ENCODE data around the gene RAB10. TPM values are rescaled to one million over a fixed set of nuclear protein-coding genes. Genes with fewer than 3 reads are reported as not detected.

Gene RAB10
- total and polyA plus RNA-seq, 2 experiments from 2014 or later = 100 to 122 TPM

DNA sequence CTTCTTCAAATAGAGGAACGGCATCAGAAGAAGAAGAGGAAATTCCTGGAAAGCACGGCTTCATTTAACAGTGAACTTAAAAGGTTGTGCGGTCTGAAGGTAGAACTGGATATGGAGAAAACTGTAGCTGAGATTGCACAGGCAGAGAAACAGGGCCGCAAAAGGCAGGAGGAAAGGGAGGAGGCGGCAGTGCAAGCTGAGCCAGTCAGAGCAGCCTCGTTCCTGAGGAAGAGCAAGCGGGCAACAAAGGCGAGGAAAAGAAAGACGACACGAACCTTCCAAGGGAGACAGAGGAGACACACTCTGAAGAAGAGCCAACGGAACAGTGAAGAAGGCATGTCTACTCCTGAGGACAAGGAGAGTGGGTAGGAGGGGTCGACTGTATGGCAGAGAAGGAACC is 116.4 kb downstream of the RAB10 start:
- Histone ChIP-seq H3K4me1 (ENCODE audit: insufficient read depth) (no peaks in the 10 kb centered on the region), H4K20me1 (ENCODE audit: insufficient read depth, poor library complexity, severe bottlenecking) (no peaks in the 10 kb centered on the region), H3K27me3 (no peaks in the 10 kb centered on the region), H3K79me2 (no peaks in the 10 kb centered on the region), H2AFZ (no peak overlapping the region), H3K9me3 (ENCODE audit: low read depth) (peaks cover 6% of the 10 kb centered on the region), H3K4me3 (no peak overlapping the region), H3K27ac (no peak overlapping the region), H3K4me2 (no peak overlapping the region), H3K9me2 (replicated peaks; ENCODE audit: insufficient read depth) (no peaks in the 10 kb centered on the region), H3K36me3 (replicated peaks; ENCODE audit: insufficient read depth, low read depth) (no peaks in the 10 kb centered on the region)
- TF ChIP-seq, protein P1, sequence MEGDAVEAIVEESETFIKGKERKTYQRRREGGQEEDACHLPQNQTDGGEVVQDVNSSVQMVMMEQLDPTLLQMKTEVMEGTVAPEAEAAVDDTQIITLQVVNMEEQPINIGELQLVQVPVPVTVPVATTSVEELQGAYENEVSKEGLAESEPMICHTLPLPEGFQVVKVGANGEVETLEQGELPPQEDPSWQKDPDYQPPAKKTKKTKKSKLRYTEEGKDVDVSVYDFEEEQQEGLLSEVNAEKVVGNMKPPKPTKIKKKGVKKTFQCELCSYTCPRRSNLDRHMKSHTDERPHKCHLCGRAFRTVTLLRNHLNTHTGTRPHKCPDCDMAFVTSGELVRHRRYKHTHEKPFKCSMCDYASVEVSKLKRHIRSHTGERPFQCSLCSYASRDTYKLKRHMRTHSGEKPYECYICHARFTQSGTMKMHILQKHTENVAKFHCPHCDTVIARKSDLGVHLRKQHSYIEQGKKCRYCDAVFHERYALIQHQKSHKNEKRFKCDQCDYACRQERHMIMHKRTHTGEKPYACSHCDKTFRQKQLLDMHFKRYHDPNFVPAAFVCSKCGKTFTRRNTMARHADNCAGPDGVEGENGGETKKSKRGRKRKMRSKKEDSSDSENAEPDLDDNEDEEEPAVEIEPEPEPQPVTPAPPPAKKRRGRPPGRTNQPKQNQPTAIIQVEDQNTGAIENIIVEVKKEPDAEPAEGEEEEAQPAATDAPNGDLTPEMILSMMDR (IDR thresholded peaks at IDR 0.05; ENCODE audit: poor library complexity) = no peak
- TF ChIP-seq EZH2phosphoT487 (IDR thresholded peaks at IDR 0.05; ENCODE audit: low read depth, severe bottlenecking, unreplicated experiment) = no peak
- TF ChIP-seq EZH2 (IDR thresholded peaks at IDR 0.05; ENCODE audit: borderline replicate concordance) = no peak
- WGBS (ENCODE audit: low lambda C conversion rate, missing lambda C conversion rate) = 83% methylated on average over 12 of the region's 12 CpGs
- no peak for DNase-seq (ENCODE audit: low spot score)

DNA sequence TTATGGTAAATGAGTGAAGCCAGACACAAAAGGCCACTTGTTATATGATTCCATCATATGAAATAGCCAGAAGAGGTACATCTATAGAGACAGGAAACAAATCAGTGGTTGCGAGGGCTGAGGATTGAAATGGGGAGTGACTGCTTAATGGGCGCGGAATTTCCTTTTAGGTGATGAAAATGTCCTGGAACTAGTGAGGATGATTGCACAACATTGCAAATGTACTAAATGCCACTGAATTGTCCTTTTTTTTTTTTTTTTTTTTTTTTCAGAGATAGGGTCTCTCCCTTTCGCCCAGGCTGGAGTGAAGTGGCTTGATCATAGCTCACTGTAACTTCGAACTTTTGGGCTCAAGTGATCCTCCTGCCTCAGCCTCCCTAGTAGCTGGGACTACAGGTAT is 123.7 kb downstream of the RAB10 start:
- Histone ChIP-seq H4K20me1 (ENCODE audit: insufficient read depth, poor library complexity, severe bottlenecking) (no peaks in the 10 kb centered on the region), H3K4me2 (no peak overlapping the region), H2AFZ (no peak overlapping the region), H3K4me1 (ENCODE audit: insufficient read depth) (no peaks in the 10 kb centered on the region), H3K36me3 (replicated peaks; ENCODE audit: insufficient read depth, low read depth) (no peaks in the 10 kb centered on the region), H3K9me2 (replicated peaks; ENCODE audit: insufficient read depth) (no peaks in the 10 kb centered on the region), H3K9me3 (ENCODE audit: low read depth) (peaks cover 6% of the 10 kb centered on the region), H3K27ac (no peak overlapping the region), H3K27me3 (no peaks in the 10 kb centered on the region), H3K4me3 (no peak overlapping the region), H3K79me2 (no peaks in the 10 kb centered on the region)
- DNase-seq (ENCODE audit: low spot score) = no peak
- WGBS (ENCODE audit: low lambda C conversion rate, missing lambda C conversion rate) = 93% methylated on average over 4 of the region's 5 CpGs
- TF ChIP-seq EZH2phosphoT487 (IDR thresholded peaks at IDR 0.05; ENCODE audit: low read depth, severe bottlenecking, unreplicated experiment) (no peak), EZH2 (IDR thresholded peaks at IDR 0.05; ENCODE audit: borderline replicate concordance) (no peak)
- TF ChIP-seq, protein P1 (IDR thresholded peaks at IDR 0.05; ENCODE audit: poor library complexity) = no peak

DNA sequence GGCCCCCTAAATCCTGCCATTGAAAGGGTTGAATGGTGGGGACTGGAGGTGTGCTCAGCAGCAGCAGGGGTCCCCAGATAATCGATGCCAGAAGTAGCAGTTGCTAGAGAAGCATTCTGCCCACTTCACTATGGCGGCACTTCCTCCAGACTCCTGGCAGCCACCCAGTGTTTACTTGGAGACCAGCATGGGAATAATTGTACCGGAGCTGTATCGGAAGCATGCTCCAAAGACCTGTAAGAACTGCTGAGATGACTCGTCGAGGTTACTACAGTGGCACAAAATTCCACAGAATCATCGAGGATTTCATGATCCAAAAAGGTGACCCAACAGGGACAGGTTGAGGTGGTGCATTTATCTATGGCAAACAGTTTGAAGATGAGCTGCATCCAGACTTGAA is 128.0 kb downstream of the RAB10 start:
- TF ChIP-seq EZH2phosphoT487 (IDR thresholded peaks at IDR 0.05; ENCODE audit: low read depth, severe bottlenecking, unreplicated experiment) = no peak
- TF ChIP-seq, protein P1 (IDR thresholded peaks at IDR 0.05; ENCODE audit: poor library complexity) = no peak
- no peak for TF ChIP-seq EZH2 (IDR thresholded peaks at IDR 0.05; ENCODE audit: borderline replicate concordance)
- no peaks in the 10 kb centered on the region for H3K79me2 ChIP-seq
- no peak overlapping the region for H2AFZ ChIP-seq
- no peak overlapping the region for H3K4me2 ChIP-seq
- H4K20me1 ChIP-seq (ENCODE audit: insufficient read depth, poor library complexity, severe bottlenecking) = no peaks in the 10 kb centered on the region
- 92% methylated on average over 7 of the region's 7 CpGs for WGBS (ENCODE audit: low lambda C conversion rate, missing lambda C conversion rate)
- no peaks in the 10 kb centered on the region for H3K36me3 ChIP-seq (replicated peaks; ENCODE audit: insufficient read depth, low read depth)
- no peak overlapping the region for H3K4me3 ChIP-seq
- no peak for DNase-seq (ENCODE audit: low spot score)
- H3K4me1 ChIP-seq (ENCODE audit: insufficient read depth) = no peaks in the 10 kb centered on the region
- H3K27ac ChIP-seq = no peak overlapping the region
- no peaks in the 10 kb centered on the region for H3K9me2 ChIP-seq (replicated peaks; ENCODE audit: insufficient read depth)
- no peaks in the 10 kb centered on the region for H3K27me3 ChIP-seq
- H3K9me3 ChIP-seq (ENCODE audit: low read depth) = no peaks in the 10 kb centered on the region

DNA sequence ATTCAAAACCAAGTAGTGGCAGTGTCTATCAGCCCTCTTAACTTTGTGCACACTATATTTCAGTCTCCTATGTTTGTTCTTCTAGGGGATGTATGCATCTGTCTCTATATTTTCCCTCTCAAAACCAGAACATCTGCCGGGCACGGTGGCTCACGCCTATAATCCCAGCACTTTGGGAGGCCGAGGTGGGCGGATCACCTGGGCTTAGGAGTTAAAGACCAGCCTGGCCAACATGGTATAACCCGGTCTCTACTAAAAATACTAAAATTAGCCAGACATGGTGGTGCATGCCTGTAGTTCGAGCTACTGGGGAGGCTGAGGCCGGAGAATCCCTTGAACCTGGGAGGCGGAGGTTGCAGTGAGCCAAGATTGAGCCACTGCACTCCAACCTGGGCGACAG is 129.1 kb downstream of the RAB10 start:
- no peaks in the 10 kb centered on the region for H3K9me2 ChIP-seq (replicated peaks; ENCODE audit: insufficient read depth)
- H3K4me1 ChIP-seq (ENCODE audit: insufficient read depth) = no peaks in the 10 kb centered on the region
- H3K27ac ChIP-seq = no peak overlapping the region
- H3K27me3 ChIP-seq = no peaks in the 10 kb centered on the region
- no peak overlapping the region for H3K4me2 ChIP-seq
- H3K4me3 ChIP-seq = no peak overlapping the region
- WGBS (ENCODE audit: low lambda C conversion rate, missing lambda C conversion rate) = 91% methylated on average over 10 of the region's 10 CpGs
- H3K79me2 ChIP-seq = no peaks in the 10 kb centered on the region
- no peak overlapping the region for H2AFZ ChIP-seq
- no peak for TF ChIP-seq EZH2phosphoT487 (IDR thresholded peaks at IDR 0.05; ENCODE audit: low read depth, severe bottlenecking, unreplicated experiment)
- TF ChIP-seq, protein P1 (IDR thresholded peaks at IDR 0.05; ENCODE audit: poor library complexity) = no peak
- no peaks in the 10 kb centered on the region for H3K36me3 ChIP-seq (replicated peaks; ENCODE audit: insufficient read depth, low read depth)
- DNase-seq (ENCODE audit: low spot score) = no peak
- no peaks in the 10 kb centered on the region for H4K20me1 ChIP-seq (ENCODE audit: insufficient read depth, poor library complexity, severe bottlenecking)
- no peaks in the 10 kb centered on the region for H3K9me3 ChIP-seq (ENCODE audit: low read depth)

All from hepatocyte (in vitro differentiated cells).